Erythroblast (primary cell): ENCODE data around the gene LINGO3.
"Not testable (repeated sequence)": the region's sequence is repeated elsewhere in the genome, so short reads cannot be mapped to it uniquely, and the experiment has no call there.

Experiments
- DNase-seq, 2 experiments: peaks; one replicate each; lab custom pipeline; 2025; lab: John Stamatoyannopoulos, UW
- GATA1 ChIP-seq: IDR thresholded peaks from 2 replicates; pipeline ENCODE4 v1.6.1; 2011; ENCODE audit warnings: low read depth, mild to moderate bottlenecking, control low read depth, low read length, moderate library complexity
- POLR2A ChIP-seq: IDR thresholded peaks from 2 replicates; pipeline ENCODE4 v1.6.1; 2011; ENCODE audit warnings: mild to moderate bottlenecking, low read length

Gene LINGO3

DNA sequence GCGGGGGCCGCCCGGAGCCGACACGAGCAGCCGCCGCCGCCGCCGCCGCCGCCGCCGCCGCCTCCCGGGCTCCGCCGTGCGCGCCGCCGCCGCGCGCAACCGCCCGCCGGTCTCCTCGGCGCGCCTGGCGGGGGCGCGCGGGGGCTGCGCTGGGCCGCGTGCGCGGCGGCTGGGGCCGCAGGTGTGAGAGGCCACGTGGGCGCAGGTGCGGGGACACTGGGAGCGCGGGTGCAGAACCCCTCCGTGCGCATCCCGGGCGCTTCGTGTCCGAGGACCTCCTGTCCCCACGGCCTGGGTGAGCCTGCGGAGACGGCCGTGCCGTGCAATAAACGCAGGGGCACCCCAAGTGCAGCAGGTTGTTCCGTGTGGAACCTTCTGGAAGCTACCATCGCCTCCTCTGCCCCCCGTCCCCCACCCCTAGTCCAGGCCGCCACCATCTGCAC, at the start of gene LINGO3:
Gene LINGO3, minus strand, starts transcription at position 41 of the 443 bp plus-strand sequence. CDS start 16,378 bp downstream, outside the sequence.
- no peak for TF ChIP-seq GATA1
- no peak for TF ChIP-seq POLR2A
- DNase-seq: no peak

- TF ChIP-seq GATA1 (no peak), POLR2A (no peak)
- no peak for DNase-seq
Observed at GRCh38 chr19:2356036-2356646, 48.2 kb upstream of the LINGO3 start.

GRCh38 chr19:2355168-2356035, 47.4 kb upstream of the LINGO3 start:
- no peak for DNase-seq
- TF ChIP-seq GATA1 (no peak), POLR2A (no peak)

GRCh38 chr19:2354670-2355069, 46.7 kb upstream of the LINGO3 start:
- TF ChIP-seq GATA1 (no peak), POLR2A (no peak)
- DNase-seq: no peak

- no peak for TF ChIP-seq GATA1
- TF ChIP-seq POLR2A: no peak
- no peak for DNase-seq
Observed at GRCh38 chr19:2353887-2354592, 46.1 kb upstream of the LINGO3 start.

DNA sequence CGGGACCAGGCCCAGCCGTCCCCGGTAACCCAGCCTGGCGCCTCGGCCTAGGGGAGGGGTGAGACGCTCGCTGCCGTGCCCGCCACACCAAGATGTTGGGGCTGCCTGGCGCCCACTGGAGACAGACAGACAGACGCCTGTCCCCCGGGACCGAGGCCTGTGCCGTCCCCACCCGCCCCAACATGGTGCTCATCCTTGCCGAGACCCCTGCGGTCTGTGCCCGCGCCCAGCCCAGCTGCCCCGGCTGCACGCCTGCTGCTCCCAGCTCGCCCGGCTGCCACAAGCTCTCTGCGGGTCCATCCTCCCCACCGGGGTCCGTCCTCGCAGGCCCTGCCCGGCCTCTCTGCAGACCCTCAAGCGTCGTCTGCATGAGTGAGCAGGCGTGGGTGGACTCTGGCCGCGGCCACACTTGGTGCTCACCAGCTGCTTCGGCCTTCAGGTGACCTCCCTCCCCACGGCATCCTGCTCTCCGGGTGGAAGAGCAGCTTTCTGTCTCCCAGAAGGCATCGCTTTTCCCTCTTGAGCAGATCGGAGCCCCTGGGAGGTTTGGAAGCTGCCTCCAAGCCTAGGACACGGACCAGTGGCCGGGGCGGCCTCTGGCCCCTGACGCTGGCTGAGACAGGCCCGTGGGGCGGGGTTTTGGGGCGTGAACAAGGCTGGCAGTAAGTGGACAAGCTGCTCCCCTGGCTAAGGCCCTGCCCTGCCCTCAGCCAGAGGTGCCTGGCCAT, 45.4 kb upstream of the LINGO3 start:
- no peak for TF ChIP-seq GATA1
- TF ChIP-seq POLR2A: no peak
- no peak for DNase-seq

DNA sequence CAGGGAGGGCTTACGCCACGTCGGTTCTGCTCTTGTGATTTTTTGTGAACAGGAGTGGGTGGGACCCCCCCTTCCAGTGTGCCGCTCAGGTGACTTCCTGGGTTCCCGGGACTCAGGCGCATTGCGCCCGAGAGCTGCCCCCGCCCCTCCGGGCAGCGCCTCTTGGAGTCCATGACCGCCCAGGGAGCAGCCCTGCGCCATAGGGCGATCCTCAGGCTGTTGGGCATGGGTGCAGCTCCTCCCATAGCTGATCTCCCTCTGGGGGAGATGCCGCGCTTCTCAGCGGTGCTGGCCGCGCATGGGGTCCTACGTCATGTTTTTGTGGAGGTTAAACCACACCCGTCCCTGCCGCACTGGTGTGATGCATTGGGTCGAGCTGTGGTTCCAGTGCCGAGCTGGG, 44.2 kb upstream of the LINGO3 start:
- DNase-seq: no peak
- TF ChIP-seq POLR2A (no peak), GATA1 (no peak)

DNA sequence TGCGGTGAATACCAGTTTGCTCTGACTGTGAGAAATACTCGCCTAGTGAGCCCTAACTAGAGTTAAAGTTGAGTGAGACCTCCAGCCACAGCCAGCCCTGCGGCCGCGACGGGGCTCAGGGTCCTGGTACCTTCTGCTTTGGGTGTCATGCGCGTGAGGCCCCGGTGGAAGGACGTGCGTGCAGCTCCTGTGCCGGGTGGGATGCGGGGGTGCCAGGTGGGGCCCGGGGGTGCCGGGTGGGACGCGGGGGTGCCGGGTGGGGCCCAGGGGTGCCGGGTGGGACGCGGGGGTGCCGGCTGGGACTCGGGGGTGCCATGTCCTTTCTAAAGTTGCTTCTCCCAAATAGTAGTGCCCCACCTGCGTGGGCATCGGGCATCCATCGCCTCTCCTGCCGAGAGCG, 43.6 kb upstream of the LINGO3 start:
- no peak for TF ChIP-seq GATA1
- TF ChIP-seq POLR2A: no peak

DNA sequence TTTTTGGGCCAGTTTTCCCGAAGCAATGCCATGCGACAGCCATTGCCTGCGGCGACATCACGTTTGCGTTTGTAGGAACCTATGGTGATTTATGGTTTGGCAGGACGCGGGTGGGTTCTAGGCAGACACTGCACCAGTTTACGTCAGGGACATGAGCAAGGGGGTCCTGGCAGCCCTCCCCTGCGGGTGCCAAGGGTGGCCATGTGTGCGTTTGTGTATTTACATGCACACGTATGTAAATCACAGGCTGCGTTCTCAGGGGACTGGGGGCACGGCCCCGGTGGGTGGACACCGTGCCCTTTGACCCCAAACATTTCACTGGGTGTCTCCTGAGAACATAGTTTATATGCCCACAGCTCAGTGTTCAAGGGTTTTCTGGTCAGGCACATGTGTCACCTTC, 42.7 kb upstream of the LINGO3 start:
- TF ChIP-seq GATA1: no peak
- no peak for TF ChIP-seq POLR2A
- no peak for DNase-seq

More for the DNA sequence above, 43.6 kb upstream of the LINGO3 start:
- DNase-seq: no peak

DNA sequence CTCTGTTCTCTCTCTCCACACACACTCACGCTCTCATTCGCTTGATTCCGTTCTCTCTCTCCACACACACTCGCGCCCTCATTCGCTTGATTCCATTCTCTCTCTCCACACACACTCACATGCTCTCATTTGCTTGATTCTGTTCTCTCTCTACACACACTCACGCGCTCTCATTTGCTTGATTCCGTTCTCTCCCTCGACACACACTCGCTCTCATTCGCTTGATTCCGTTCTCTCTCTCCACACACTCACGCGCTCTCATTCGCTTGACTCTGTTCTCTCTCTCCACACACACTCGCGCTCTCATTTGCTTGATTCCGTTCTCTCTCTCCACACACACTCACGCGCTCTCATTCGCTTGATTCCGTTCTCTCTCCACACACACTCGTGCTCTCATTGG, 41.9 kb upstream of the LINGO3 start:
- not testable (repeated sequence) for DNase-seq

GRCh38 chr19:2345794-2346663, 38.1 kb upstream of the LINGO3 start:
- DNase-seq: peak; percentile 89 to 91
- no peak for TF ChIP-seq GATA1
- TF ChIP-seq POLR2A: no peak

DNA sequence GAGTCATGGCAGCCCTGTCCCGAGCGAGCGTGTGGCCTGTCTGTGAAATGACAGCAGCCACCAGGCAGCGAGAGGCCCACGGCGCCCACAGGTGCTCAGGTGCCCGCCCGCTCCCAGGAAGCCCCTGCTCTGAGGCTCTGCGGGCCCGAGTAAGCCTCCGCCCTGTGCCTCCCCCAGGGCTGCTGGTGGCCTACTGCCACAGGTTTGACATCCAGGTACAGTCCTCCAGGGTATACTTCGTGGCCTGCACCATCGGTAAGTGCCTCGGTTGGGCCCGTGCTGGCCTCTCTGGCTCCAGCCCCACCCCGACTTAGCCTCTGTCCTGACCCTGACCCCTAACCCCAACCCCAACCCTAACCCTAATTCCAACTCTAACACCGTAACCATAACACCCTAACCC, 37.1 kb upstream of the LINGO3 start:
- TF ChIP-seq POLR2A (no peak), GATA1 (no peak)
- no peak for DNase-seq
